Posterior cingulate gyrus (tissue), 11 donors: ENCODE measurements around the gene MAGEL2.

Experiments used
- DNase-seq, 10 donors: peaks; one replicate each; pipeline versions ENCODE4 v3.0.0 to v3.0.0-alpha.2; 2020 to 2021; ENCODE audit warnings: mixed read lengths in 3 of 10
- intact Hi-C: fragments of 100-400 bp; cut with DNase I; formaldehyde crosslinking; loops from one replicate; pipeline ENCODE4 v1.15.1; 2023

MAGEL2 gene

GRCh38 chr15:23647421-23648370 lies at the start of gene MAGEL2:
Gene MAGEL2 (minus strand): TSS chr15:23647867. CDS start chr15:23647742, 125 bp downstream.
- intact Hi-C loops = no loop called here
- DNase-seq = peak in 7 of 10 donors; percentile 38 to 91 (median 42)

GRCh38 chr15:23695282-23695681 lies 47.6 kb upstream of the MAGEL2 start:
- DNase-seq = no peak
- intact Hi-C loops = no loop called here

- intact Hi-C loops = no loop called here
- DNase-seq = no peak
Observed at GRCh38 chr15:23694592-23694991, 46.9 kb upstream of the MAGEL2 start.

- peak; percentile 32 to 94 (median 66) for DNase-seq
- intact Hi-C loops = no loop called here
Observed at GRCh38 chr15:23690450-23690852, 42.8 kb upstream of the MAGEL2 start.

GRCh38 chr15:23690015-23690414 lies 42.3 kb upstream of the MAGEL2 start:
- DNase-seq = no peak

GRCh38 chr15:23687143-23687470 lies 39.4 kb upstream of the MAGEL2 start, which contains the start of gene NDN:
Gene NDN (minus strand): TSS chr15:23687305. CDS start chr15:23687217, 88 bp downstream.
- DNase-seq = peak; percentile 20 to 91 (median 46)
- intact Hi-C loops = no loop called here

More at GRCh38 chr15:23690015-23690414, 42.3 kb upstream of the MAGEL2 start:
- intact Hi-C loops = no loop called here

- DNase-seq = peak in 5 of 10 donors; percentile 7 to 86 (median 67)
- intact Hi-C loops = no loop called here
Observed at GRCh38 chr15:23686466-23687142, 38.9 kb upstream of the MAGEL2 start.

- no peak for DNase-seq
- intact Hi-C loops = no loop called here
Observed at GRCh38 chr15:23671481-23671880, 23.8 kb upstream of the MAGEL2 start.

GRCh38 chr15:23670970-23671369 lies 23.3 kb upstream of the MAGEL2 start:
- no peak for DNase-seq
- intact Hi-C loops = no loop called here

- intact Hi-C loops = no loop called here
- no peak for DNase-seq
Observed at GRCh38 chr15:23663232-23663631, 15.6 kb upstream of the MAGEL2 start.

- intact Hi-C loops = no loop called here
- peak in 6 of 10 donors; percentile 52 to 88 (median 62) for DNase-seq
Observed at GRCh38 chr15:23648920-23649515, 1.4 kb upstream of the MAGEL2 start.

- intact Hi-C loops = no loop called here
- DNase-seq = no peak
Observed at GRCh38 chr15:23647001-23647295, 719 bp downstream of the MAGEL2 start.

- intact Hi-C loops = no loop called here
- DNase-seq = peak in 1 of 10 donors; percentile 83
Observed at GRCh38 chr15:23646165-23647000, 1.3 kb downstream of the MAGEL2 start.

- DNase-seq = no peak
- intact Hi-C loops = no loop called here
Observed at GRCh38 chr15:23645371-23646164, 2.1 kb downstream of the MAGEL2 start.

GRCh38 chr15:23644829-23645228 lies 2.8 kb downstream of the MAGEL2 start:
- no peak for DNase-seq
- intact Hi-C loops = no loop called here

GRCh38 chr15:23642413-23643044 lies 5.1 kb downstream of the MAGEL2 start:
- peak; percentile 44 to 95 (median 73) for DNase-seq
- intact Hi-C loops = loop anchor here (2.0 kb wide), 2 partner anchors 214 to 224 kb away; no protein-coding TSS in a partner anchor

GRCh38 chr15:23634181-23634580 lies 13.5 kb downstream of the MAGEL2 start:
- intact Hi-C loops = no loop called here
- DNase-seq = no peak

GRCh38 chr15:23629234-23629805 lies 18.3 kb downstream of the MAGEL2 start:
- intact Hi-C loops = loop anchor here (10.0 kb wide), 1 partner anchor 135 kb away; no protein-coding TSS in a partner anchor
- DNase-seq = no peak
